GM21381 (cell line): ENCODE measurements around the gene HIPK3.
"Not testable (repeated sequence)": the region's sequence is repeated elsewhere in the genome, so short reads cannot be mapped to it uniquely, and the experiment has no call there.

Source experiments
- ATAC-seq: cut with Tn5 transposase; IDR thresholded peaks from one replicate; pipeline ENCODE4 v1.9.1; 2021; ENCODE audit warnings: mild to moderate bottlenecking, moderate library complexity; ENCODE audit not compliant: unreplicated experiment

Gene HIPK3

DNA sequence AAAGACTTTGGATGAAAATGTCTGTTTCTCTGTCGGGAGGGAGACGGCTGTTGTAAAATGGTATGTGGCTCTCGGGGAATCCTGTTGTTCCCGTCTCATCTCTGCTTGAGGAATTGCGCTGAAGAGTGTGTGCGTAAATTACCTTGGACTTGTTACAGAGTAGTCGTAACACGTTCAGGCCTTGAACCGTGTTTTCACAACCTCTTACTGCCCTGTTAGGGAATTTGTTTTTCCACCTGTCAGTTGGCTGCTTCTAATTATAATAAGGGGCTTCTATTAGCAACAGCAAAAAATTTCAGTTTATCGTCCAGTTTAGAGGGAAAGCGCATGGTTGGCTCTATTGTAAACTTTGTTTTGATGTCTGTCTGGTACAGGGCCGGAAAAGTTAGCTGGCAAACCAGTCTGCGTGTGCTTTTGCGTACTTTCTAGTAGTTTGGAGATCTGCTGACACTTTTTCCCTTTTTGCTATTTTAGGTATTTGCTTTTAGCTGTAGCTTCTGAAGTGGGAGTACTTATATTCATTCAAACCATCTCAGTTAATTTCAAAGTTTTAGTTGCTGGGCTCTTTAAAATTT is 1.5 kb downstream of the HIPK3 start:
- ATAC-seq = peak; percentile 6

DNA sequence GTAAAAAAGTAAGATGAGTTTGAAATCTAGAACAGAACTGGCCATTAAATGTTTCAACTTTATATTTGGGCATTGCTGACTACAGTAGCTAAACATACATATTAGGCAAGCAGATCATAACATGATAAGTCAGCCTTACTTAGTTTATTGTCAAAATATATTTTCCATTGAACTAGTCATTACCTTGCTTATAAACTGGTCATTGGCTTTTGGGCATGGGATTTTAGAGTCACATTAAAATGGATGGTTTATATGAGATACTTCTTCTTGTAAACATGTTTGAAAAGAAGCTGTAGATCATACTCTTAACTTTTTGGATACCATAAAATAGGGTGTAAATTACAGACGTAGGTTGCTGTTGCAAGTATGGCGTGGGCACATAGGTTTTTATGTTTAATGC is 2.7 kb downstream of the HIPK3 start:
- no peak for ATAC-seq

DNA sequence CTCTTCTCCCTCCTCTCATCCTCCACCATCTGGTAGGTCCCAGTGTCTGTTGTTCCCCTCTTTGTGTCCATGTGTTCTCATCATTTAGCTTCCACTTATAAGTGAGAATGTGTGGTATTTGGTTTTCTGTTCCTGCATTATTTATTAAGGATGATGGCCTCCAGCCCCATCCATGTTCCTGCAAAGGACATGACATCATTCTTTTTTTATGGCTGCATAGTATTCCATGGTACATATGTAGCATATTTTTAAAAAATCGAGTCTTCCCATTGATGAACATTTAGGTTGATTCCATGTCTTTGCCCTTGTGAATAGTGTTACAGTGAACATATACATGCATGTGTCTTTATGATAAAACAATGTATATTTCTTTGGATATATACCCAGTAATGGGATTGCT is 4.2 kb downstream of the HIPK3 start:
- not testable (repeated sequence) for ATAC-seq

DNA sequence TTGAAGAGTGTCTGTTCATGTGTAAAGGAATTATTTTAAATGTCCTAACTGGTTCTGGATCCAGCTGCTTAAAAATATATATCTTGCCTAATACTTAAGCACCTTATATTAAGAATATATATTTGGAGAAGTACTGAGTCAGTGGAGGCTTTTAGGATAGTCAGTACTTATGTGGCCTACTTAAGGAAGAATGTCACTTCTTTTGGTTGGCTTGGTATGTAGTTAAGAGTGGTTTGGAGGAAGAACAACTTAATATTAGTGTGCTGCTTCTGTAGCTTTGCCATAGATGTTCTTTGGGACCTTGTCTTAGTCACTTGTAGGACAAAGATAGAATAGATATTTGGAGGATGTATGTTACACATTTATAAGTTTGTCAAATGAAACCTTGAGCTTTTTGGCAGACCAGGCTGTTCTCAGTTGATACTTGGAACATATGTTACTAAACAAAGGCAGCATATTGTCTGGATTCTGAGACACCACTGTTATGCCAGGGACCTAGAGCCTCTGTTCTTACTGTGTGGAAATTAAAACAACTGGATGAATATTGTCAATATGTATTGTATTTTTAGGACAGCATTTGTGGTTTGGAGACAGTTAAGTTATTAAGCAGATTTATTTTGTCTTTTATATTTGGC is 4.9 kb downstream of the HIPK3 start:
- ATAC-seq = no peak

DNA sequence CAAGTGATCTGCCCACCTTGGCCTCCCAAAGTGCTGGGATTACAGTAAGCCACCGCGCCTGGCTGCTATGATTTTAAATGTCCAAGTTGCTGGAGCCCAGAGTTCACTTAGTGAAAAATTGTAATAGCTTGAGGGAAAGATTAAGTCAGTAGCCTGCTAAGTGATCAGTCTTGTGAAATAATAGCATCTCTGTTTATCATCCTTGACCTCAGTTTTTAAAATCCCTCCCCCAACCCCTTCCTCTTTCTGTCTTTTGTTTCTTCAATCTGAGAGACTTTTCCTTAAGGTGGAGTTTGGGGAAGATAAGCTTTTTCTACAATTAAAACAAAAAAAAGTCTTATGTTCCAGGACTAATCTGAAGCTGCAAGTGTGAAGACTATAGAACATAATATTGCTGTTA is 6.4 kb downstream of the HIPK3 start:
- no peak for ATAC-seq

DNA sequence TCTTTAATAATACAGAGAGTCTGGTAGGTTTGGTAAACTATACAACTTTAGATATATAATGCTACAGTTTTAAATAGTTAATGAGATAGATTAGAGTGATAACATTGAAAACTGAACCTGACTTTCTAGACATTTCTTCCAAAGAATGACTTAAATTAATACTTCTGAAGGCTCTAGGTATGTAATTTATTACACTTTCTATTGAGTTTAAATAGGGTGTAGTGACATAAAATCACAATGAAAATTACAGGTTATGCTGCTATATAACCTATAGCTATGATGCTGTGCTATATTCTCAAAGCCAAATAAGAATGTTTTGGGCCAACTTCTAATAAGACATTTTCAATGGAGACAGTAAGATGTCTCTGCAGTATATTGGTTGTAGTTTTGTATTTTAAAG is 7.7 kb downstream of the HIPK3 start:
- ATAC-seq = no peak

DNA sequence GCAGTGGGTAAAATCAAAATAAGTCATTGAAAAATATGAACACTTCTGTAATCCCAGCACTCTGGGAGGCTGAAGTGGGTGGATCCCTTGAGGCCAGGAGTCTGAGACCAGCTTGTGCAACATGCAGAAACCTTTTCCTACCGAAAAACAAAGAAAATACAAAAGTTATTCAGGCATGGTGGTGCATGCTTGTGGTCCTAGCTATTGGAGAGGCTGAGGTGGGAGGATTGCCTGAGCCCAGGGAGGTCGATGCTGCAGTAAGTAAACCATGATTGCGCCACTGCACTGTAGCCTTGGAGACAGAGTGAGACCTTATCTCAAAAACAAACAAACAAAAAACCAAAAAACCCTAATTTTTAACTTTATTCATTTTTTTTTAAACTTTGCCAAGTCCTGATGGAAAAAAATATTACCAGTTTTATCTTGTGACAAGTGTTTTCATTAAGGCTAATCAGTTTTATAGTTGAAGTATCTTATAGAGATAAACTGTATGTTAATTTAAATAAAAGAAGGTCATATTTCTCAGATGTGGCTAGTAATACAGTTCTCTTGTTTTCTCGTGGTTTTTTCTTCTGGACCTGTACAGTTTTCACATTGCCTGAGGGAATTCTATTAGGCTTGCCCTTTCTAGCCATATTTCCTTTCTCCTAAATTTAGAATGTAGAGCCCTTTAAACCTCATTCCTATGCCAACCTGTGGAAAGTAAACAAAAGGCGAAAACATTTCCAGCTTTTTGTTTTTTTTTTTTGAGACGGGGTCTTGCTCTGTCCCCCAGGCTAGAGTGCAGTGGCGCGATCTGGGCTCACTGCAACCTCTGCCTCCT is 9.4 kb downstream of the HIPK3 start:
- ATAC-seq = no peak

DNA sequence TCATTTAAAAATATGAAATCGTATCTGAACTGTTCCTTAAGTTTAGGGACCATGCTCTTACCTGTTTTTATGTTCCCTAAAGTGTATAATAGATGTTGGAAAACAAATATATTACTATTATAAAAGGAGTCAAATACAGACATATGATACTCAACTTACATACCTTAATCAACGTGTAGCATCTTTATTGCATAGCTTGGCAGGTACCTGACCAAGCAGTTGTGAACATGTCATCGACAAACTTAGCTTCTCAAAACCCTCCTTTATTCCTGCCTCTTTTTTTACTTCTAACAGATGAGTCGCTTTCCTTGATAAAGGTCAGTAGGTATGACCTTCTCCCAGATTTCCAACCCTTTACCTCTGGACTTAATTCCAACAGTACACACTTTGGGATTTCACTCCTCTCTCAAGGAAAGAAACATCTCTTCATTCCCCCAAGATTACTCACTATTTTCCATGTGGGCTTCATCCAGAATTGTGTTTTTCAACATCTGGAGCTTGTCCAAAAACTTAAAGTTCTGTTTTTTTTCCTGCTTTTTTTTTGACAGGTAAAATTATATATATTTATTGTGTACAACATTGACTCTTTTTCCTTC is 11.9 kb downstream of the HIPK3 start:
- ATAC-seq = no peak

DNA sequence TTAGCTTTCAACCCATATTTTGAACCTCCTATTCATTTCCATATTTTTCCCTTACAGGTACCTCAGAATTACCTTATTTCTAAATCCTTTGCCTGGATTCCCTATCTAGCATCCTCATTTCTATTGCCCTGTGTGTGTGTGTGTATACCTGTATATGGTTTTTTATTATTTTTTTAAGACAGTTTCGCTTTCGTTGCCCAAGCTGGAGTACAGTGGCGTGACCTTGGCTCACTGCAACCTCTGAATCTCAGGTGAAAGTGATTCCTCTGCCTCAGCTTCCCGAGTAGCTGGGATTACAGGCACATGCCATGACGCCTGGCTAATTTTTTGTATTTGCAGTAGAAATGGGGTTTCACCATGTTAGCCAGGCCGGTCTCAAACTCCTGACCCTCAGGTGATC is 12.6 kb downstream of the HIPK3 start:
- no peak for ATAC-seq

DNA sequence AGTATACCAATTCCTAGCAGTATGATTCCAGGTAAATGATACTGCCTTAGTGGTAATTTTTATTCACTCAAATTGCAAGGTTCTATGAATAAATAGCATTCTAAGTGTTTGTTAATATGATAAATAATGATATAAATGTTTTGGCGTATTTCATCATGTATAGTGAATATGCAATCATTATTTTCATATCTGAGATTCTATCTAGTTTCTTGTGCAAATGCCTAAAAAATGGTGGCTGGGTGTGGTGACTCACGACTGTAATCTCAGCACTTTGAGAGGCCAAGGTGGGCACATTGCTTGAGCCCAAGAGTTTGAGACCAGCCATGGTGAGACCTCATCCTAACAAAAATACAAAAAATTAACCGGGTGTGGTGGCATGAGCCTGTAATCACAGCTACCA is 13.9 kb downstream of the HIPK3 start:
- ATAC-seq = no peak

DNA sequence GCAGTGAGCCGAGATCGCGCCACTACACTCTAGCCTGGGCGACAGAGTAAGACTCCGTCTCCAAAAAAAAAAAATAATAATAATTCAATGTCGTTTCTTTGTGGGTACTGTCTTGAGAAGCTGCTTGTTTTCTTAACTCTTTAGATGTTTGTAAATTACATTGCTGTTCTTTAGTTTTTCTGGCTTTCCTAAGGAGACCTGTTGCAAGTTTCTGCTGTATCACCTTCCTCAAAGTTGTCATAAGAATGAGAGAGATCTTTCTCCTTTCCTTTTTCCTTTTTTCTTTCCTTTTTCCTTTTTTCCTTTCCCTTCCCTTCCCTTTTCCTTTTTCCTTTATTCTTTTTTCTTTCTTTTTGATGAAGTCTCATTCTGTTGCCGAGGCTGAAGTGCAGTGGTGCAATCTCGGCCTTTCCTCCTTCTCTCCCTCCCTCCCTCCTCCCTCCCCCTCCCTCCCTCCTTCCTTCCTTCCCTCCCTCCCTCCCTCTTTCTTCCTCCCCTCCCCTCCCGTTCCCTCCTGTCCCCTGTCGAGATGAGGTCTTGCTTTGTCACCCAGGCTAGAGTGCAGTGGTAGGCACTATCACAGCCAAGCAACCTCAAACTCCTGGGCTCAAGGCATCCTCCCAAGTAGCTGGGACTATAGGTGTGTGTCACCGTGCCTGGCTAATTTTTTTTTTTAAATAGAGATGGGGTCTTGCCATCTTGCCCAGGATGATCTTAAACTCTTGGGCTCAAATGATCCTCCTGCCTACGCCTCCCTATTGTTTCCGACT is 15.3 kb downstream of the HIPK3 start:
- no peak for ATAC-seq

DNA sequence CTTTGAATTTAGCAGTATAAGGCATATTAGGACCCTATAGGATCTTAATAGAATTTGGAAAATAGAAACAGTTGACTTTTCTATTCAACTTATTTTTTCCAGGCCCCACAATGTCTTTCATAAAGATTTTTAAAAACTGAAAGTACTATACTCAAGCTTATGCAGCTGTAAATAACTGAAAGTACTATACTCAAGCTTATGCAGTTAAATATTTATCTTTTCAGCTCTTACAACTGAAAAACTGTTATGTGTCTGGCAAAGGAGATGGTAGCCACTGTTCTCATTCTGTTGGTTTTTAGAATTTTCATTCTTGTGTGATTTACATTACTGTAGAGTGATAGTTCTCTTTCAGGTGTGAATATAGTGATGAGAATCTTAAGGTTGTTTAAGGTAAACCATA is 16.5 kb downstream of the HIPK3 start:
- no peak for ATAC-seq

DNA sequence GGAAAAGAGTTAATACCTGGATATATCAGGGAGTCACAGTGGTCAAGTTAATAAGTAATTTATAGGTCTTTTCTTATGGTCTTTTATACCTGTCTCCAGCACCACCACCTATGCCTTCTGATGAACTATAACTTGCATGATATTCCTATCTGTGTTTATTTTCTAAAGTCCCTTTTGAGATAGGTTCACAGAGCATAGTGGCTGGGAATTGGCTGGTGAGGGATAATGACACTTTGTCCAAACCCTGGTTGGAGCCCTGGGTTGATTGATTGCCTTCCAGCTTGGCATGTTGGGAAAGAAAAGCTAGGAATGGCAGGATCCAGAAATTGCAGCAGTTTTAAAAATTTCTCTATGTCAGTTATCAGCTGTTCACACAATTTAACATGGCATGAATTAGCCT is 23.2 kb downstream of the HIPK3 start:
- ATAC-seq = no peak

DNA sequence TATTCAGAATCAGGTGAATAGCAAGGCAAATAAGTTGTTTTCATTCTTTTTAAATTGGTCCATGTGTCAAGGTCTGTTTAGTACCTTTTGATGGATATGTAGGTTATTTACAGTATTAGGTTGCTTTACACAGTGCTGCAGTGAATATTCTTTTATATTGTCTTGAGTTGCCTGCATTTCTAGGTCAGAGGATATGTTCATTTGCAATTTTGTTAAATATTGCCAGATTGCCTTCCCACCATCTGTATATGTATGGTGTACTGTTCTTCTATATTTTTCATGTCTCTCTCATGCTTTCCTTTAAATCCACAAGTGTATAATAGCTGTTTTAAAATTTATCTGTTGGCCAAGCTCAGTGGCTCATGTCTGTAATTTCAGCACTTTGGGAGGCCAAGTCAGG is 24.6 kb downstream of the HIPK3 start:
- no peak for ATAC-seq

DNA sequence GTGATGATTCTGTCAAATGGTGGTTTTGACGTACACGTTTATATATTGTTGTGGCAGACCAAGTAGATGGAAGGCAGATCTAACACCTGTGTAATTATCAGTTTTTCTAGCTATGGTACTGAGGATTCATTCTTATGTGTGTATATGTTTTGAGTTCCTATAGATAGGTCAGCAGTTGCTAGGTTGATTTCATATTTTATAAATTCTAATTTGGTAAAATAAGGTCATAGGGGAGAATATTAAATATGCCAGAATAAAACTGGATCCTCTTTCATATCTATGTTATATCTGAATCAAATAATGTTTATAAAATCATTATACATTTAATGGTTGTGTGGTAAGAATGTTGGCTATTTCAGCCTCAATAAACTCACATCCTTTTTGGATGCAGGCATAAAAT is 27.6 kb downstream of the HIPK3 start:
- no peak for ATAC-seq

DNA sequence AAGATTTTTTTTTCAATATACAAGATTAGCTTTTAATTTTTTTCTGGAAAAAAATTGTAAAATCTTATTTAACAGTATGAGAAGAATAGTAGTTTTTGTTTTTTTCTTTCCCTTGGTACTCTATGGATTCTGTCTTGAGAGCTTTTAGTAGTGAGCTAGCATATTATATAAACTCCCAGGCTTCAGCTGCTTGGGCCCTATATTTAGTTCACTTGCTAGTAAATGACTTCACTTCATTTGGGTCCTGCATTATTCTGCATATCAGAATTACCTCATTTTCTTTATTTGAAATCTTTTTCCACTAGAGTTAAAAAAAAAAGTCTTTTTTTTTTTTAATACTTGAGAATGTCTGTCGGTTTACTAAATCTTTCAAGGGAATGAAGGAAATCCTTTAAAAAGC is 33.1 kb downstream of the HIPK3 start:
- ATAC-seq = no peak

DNA sequence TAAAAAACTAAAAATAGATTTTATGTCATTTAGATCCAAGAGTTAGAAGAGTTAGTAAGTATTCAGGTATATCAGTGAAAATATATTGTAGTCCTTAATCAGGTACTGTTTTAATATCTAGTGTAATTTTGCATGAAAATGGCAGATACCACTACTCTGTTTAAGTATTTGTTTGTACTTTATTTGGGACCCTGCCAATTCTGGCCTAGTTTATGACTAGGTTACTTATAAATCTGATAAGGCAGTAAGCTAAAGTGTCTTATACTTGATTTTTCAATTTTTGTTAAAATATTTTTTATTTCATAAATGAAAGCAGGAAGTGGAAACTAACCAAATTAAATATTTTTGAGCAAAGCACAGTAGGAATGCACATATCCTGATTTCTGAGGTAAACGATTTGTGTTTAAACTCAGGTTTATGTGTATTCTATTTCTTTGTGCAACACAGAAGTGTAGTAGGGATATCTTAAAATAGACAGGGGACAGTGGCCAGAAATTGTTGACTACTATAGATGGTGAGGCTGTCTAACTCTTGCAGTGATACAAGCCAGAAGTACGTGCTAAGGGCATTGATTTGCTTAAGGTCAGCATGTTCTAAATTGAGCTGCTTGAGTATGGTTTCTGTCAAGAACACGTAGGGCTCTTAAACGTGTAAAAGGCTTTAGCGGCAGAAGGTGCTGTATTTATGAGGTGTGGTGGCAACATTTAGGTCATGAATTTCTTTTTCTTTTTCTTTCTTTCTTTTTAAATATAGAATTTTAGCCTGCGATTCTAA is 34.0 kb downstream of the HIPK3 start:
- peak; percentile 93 for ATAC-seq

DNA sequence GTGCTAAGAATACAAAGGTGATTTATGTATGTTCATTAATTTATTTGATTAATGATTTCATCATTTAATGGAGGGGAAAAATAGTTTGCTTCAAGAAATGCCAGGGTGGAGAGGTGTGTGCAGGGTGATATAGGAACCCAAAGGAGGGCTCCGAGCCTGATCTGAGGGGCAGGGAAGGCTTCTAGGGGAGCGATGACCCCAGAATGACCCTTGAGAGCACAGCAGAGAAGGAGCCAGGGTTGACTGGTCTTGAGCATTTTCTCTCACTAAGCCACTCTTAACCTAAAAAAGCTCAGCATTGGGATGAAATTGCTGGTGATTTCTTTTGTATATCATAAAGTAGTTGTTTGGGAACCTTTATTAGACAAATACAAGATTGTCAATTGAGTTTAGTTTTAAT is 35.1 kb downstream of the HIPK3 start:
- ATAC-seq = no peak

DNA sequence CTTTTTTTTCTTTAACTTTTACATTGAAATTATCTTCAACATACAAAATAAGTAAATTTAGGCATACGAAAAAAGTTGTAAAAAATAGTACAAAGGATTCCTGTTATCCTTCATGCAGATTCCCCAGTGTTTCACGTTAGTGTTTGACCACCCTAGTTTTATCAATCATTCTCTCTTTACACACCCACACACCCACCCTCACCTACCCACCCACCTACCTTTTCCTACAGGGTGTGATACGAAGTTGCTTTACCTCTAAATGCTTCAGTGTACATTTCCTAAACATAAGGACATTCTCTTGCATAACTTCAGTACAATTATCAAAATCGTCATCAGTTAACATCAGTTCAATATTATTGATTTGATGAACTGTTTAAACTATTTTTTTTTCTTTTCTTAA is 37.0 kb downstream of the HIPK3 start:
- no peak for ATAC-seq

DNA sequence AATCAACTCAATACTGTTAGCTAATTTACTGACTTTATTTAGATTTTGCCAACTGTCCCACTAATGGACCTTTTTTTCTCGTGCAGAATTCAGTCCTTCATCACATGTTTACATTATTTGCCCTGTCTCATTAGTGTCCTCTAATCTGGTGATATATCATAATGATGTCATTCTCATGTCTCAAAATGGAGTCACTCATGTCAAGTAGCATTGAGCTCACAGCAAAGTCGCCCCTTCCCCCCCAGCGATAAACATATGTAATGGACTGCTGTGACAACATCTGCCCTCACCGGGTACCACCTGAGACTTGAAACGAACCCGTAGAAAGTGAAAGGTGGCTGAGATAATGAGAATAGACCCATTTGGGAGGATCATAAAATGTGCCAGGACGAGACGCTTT is 37.6 kb downstream of the HIPK3 start:
- no peak for ATAC-seq
